HG03025 (cell line): Measurements from ENCODE around the gene PRR5.
"Not testable (repeated sequence)": the region's sequence is repeated elsewhere in the genome, so short reads cannot be mapped to it uniquely, and the experiment has no call there.

Experiments used
- ATAC-seq: cut with Tn5 transposase; IDR thresholded peaks from one replicate; pipeline ENCODE4 v1.9.1; 2021; ENCODE audit warnings: mild to moderate bottlenecking, moderate library complexity; ENCODE audit not compliant: unreplicated experiment, low FRiP score

PRR5 gene

DNA sequence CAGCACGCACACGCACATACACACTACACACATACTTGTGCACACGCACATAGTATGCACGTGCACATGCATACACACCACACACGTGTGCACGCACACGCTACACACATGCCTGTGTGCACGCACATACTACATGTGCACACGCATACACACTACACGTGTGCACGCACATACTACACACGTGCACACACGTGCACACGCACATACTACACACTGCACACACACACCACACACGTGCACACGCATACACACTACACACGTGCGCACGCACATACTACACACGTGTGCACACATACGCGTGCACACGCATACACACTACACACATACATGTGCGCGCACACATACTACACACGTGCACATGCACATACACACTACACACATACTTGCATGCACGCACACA, 30.7 kb downstream of the PRR5 start:
- ATAC-seq, result no peak

DNA sequence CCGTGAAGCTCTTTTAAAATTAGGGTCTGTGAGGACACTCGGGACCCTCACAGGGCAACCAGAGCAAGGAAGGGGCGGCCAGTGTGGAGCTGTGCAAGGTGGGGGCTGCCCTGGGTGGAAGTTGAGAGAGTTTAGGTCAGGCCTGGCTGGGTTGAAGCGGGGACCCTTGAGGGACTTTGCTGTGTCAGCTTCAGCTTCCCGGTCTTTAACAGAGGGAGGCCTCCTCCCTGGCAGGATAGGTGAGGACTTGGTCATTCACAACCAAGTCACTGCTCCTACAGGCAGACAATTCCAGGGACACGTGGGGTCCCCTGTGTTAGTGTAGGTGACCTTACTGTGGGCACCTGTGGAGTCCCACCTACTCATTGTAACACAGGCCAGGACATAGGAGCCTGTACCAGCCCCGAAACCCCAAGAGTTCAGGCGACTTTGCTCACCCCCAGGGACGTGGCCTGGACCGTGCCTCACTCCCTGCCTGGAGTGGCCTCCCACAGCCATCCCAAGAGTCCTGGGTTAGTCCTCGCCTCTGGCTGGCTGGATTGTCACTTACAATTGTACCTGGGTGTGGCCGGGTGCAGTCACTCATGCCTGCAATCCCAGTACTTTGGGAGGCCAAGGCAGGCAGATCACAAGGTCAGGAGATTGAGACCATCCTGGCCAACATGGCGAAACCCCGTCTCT, 31.6 kb downstream of the PRR5 start:
- ATAC-seq, result no peak

DNA sequence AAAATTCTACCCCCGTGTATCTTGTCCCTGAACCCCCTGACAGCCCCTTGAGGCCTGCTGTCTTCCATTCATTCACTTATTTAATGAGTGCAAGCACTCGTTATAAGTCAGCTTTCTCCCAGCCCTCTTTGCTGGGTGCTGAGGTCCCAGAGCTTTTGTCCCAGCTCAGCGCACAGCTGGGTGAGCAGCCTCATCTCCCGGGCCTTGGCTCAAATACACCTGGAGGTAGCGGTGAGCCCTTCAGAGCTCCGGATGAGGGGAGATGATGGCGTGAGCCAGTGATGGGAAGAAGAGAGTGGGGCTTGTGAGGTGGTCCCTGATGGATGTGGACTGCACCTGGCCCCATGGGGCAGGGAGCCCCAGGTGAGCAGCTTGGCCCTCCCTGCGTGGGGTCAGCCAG, 32.3 kb downstream of the PRR5 start:
- ATAC-seq, result no peak

DNA sequence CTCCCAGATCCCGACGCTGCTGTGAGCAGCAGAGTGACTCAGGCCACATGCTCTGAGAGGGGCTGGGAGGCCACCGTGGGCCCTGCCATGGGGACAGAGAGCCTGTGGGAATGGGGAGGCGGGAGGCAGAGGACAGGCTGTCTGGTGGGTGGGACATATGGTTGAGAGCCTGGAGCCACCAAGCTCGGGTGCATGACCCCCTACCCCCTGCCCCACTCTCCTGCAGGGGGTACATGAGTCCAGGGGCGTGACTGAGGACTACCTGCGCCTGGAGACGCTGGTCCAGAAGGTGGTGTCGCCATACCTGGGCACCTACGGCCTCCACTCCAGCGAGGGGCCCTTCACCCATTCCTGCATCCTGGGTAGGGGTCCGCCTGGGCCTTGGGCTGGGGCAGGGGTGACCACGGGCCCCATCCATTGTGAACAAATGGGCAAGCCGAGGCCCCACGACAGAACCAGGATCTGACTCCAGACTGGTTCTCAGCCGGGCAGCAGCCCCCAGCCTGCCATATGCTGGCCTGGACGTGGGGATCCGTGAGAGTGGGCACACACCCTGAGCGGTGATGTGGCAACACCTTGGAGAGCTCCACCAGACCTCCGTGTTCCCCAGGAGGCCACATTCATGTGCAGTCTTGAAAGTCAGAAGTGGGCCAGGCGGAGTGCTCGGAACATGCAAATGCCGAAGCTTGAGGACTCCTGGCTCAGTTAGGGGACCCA, 33.0 kb downstream of the PRR5 start:
- no peak for ATAC-seq

DNA sequence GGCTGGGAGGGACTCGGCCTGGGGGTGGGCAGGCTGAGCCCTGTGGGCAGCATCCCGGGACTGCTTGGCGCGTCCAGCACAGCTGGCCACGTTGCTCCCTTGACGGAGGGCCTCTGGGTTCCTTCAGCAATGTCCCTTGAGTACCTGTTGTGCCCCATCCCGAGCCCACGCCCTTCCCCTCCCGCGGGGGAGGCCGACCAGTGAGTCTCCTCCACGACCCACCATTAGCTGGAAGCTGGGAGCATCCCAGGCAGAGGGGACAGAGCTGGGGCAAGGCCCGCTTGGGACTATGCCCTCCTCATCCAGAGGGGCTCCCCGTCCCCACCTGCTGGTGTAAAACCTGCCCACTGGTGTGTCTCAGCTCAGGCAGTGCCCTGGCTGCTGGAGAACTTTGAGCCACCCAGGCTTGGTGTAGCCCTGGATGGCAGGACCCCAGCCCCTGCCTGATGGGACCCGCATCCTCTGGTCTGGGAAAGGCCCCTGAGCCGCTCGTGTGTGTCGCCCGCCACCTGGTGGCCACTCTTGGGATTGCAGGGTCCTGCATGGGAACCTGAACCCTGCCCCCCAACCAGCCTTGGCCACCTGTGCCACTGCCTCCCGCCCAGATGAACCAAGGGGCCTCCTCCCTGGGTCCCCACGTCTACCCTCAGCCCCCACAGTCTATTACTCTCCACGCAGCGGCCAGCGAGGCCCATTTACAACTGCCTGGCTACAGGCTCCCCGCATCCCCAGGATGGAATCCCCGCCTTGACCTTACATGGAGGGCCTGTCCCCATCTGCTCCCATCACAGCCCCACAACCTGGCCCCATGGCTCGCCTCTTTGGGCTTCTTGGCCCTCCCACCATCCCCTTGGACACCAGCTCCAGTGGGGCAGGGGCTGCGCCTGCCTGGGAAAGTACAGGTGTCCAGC, 33.8 kb downstream of the PRR5 start:
- ATAC-seq, result no peak

DNA sequence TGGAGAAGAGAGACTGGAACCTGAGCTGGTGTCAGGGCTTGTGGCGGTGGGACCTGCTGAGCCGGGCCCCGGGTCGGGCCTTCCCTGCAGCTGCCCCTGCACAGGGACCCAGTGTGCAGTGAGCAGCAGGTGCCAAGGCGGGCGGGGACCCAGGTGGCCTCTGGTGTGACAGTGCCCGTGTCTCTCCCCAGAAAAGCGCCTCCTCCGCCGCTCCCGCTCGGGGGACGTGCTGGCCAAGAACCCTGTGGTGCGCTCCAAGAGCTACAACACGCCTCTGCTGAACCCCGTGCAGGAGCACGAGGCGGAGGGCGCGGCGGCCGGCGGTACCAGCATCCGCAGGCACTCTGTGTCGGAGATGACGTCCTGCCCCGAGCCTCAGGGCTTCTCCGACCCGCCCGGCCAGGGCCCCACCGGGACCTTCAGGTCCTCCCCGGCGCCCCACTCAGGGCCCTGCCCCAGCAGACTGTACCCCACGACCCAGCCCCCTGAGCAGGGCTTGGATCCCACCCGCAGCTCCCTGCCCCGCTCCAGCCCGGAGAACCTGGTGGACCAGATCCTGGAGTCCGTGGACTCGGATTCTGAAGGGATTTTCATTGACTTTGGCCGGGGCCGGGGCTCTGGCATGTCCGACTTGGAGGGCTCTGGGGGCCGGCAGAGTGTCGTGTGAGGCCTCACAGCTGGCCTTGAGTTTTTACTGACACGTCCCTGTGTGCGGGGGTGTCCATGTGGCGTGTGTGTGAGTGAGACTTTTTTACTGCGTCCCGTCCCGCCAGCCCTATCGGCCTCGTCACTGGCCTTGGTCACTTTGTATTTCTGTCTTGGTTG, 34.8 kb downstream of the PRR5 start:
- ATAC-seq, result no peak

DNA sequence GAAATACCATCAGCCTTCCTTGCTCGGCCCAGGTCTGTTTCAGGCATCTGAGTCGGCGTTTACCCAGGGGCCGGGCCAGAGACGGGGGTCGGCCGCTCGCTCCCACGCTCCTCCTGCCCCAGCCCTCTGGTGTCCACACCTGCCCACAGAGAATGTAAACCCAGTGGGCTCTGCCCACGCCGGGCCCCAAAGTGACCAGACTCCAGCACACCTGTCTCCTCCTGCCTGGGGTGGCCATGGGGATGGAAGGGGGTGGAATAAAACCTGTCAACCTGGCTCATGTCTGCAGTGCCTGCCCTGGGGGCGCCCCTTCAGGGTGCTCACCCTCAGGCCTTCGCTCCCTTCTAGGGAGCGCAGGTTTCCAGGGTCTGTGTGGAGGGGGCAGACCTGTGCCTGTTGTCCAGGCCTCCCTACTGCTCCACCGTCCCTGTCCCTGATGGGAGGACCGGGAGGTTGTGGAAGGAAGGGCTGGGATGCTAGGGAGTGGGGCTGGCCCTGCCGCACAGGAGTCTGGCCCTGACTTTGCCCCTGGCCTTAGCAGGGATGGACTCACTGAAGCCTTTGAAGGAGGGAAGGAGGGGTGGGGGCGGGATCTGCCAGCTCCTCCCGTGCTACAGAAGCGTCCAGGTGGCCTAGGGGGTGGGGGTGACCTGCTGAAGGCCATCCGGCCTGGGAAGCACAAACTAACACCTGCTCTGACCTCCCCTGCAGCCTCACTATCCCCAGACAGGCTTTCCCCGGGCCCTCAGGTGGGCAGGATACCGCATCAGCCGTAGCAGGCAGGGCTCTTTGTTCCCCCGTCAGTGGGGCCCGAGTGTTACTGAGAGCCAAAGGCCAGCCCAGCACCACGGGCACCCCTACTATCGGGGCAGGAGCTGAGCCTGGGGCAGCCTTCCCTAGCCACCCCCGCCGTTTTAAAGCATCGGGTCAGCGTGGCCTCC, 35.7 kb downstream of the PRR5 start:
- ATAC-seq, result no peak

DNA sequence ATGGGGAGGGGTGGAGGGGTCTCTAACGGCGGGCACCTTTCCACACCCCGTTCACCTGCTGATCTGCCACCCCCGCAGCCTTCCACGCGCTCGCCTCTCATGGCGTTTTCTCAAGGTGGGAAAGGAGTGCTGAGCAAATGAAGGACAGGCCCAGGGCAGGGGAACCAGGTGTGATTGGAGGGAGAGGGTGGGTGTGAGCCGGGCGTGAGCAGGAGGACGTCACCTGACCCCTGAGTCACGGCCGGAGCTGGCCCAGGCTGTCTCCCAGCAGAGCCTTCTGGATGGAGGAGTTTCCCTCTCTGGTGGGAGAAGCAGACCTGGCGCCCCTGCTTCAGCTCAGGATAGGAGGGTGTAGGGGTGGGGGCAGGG, 36.3 kb downstream of the PRR5 start:
- no peak for ATAC-seq

DNA sequence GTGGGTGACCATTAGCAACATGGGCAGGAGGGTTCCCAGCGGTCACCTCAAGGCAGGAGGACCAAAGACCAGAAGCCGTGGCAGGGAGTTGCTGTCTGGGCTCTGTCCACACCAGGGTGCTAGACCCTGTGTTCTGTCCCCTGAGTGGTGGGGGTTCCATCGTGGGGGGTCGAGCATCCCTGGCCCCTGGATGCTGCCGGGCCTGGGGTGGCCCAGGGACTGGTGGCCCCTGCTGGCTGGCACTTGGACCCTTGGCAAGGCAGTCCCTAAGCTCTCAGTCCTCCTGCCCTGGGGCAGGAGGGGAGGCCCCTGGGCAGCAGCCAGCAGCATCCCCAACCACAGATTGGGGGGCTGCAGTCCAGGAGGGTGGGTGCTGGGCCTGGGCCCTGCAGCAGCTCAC, 37.0 kb downstream of the PRR5 start:
- ATAC-seq, result no peak

DNA sequence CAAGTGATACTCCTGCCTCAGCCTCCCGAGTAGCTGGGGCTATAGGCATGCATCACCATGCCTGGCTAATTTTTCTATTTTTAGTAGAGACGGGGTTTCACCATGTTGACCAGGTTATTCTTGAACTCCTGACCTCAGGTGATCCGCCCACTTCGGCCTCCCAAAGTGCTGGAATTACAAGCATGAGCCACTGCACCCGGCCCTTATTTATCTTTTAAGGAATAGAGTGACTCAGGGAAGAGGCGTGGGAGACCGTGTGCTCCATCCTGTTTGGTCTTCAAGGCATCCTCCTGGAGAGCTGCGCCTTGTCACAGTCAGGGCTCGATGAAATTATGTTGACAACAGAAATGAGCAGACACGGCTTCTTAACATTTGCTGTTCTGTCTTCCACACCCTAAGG, 37.7 kb downstream of the PRR5 start:
- ATAC-seq, result not testable (repeated sequence)

DNA sequence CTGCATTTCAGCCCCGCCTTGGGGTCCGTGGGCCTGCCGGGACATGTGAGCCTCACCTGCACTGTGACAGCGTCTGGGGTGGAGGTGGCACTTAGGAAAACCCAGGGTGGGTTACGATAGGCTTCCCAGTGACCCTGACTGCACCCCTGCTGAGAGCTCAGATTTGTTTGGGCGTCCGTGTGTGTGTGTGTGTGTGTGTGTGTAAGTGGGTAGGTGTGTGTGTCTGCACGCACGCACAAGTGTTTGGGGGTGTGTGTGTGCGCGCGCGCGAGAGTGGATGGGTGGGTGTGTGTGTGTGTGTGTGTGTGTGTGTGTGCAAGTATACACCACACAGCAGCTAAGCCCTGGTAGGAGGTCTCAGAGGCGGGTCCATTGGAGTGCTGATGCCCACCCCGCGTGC, 38.3 kb downstream of the PRR5 start:
- no peak for ATAC-seq

DNA sequence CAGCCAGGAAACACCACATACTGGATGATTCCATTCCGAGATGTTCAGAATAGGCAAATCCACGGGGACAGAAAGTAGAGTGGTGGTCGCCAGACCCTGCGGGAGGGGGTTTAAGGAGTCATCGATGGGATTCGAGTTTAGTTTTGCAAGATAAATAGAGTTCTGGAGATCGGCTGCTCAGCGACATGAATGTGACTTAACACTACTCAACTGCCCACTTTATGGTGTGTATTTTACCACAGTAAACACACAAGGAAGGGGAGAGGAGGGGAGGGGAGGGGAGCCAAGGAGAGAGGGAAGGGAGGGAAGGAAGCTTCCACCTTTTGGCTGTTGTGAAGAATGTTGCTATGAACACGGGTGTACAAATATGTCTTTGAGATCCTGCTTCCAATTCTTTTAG, 39.9 kb downstream of the PRR5 start:
- no peak for ATAC-seq

DNA sequence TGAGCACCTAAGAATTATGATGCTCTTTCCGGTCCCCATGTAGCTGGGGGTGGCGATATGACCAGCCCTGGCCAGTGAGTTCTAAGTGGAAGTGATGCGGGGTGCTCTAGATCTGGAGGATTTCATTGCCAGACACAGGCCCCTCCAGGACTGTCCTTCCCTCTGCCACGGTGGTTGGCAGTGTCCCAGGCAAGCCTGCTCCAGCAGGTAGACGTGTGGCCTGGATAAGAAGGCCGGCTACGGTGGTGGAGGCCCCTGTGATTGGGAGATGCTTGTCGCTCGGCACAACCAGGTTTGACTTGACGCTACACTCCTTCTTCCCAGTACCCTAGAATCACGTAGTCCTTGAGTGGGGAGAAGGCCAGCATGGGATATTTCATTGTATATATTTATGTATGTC, 41.2 kb downstream of the PRR5 start:
- no peak for ATAC-seq

DNA sequence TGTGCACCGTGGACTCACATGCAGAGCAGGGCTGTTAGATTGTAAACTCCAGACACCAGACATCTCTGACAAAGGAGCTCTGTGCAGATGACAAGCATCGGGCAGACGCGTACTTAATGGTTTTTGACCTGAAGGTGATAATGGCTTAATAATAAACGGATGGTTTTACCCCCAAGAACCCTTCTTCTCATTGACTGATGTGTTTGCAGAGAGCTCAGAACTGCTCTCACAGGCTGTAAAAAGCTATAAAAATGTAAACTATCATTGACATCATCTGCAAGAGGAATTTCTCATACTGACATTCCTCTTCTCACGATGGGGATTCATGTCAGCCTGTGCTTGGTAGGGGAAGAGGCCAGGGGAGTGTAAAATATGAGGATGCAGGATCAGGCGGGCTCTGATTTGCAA, 41.8 kb downstream of the PRR5 start:
- no peak for ATAC-seq

DNA sequence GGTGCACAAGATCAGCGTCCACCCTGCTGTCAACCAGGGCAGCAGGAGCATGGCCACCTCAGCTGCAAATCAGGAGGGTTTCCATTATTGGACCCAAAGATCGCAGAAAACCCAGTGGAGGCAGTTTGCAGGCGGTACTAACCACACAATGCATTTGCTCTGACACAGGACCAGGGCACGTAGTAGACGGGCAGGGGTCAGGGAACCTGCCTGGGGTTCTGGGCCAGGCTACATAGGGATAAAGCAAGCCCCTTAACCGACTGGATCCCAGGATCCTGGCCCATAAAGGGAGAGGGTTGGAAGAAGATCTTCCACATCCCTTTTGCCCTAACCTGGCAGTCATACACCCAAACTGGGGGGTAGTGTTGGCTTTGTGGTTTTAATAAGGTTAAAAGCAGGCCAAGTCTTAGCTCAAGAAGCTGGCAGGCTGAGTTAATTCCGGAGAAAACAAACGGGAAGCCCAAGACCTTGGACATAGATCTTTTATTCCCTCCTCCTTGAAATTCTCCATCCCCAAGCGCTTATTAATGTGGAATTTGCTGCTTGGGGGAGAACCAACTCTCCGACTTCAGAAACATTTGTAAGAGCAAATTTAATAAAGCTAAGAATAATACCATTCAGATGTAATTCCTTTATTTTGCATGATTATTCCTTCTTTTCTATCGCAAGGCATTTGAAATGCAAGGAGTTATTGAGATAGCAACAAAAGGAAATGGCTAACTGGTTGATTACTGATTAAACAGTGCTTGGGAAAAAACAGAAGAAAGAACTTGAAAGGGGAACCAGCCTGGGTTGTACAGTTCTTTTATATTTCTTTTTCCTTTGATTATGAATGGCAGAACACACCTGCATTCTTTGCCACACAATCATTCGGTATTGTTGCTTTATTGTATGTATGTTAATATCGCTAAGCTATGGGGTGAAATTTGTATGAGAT, 44.1 kb downstream of the PRR5 start:
- no peak for ATAC-seq

DNA sequence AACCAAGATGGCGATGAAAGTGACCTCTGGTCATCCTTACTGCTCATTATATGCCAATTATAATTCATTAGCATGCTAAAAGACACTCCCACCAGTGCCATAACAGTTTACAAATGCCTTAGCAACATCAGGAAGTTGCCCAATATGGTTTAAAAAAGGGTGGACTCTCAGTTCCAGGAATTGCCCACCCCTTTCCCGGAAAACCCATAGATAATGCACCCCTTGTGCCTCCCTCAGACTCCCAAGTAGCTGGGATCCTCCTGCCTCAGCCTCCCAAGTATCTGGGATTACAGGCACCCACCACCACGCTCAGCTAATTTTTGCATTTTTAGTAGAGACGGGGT, 45.8 kb downstream of the PRR5 start:
- ATAC-seq, result not testable (repeated sequence)

DNA sequence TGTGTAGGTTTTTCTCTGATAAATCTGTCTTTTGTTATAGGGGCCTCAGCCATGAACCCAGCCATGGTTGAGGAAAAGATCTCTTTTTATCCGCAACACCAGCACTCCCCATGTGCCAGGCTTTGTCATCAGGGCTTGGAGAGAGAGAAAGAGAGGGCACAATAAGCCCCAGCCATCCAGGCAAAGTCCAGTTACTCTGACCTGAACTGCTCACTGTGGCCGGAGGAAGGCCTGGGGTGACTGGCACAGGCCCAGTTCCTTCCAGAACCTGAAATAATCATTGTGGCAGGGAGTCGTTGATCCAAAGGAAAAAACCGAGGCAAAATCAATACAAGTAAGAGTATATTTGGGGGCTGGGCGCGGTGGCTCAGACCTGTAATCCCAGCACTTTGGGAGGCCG, 46.5 kb downstream of the PRR5 start:
- ATAC-seq, result no peak

DNA sequence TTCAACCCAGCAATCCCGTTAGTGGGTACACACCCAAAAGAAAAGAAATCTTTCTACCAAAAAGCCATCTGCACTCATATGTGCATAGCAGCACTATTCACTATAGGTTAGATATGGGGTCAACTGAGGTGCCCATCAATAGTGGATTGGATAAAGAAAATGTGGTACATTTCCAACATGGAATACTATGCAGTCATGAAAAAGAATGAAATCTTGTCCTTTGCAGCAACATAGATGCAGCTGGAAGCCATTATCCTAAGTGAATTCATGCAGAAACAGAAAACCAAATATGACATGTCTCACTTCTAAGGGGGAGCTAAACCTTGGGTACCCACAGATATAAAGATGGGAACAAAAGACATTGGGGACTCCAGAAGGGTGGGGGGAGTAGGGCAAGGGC, 48.5 kb downstream of the PRR5 start:
- no peak for ATAC-seq
